Neural progenitor cell (in vitro differentiated cells): ENCODE data around the gene IQSEC1.

ENCODE experiments used
- CTCF ChIP-seq: fragments of 200-600 bp; sonication (generic); IDR thresholded peaks from 2 replicates; pipeline ENCODE4 v1.5.1; 2017; ENCODE audit warnings: antibody characterized with exemption, mild to moderate bottlenecking
- EZH2 ChIP-seq: fragments of 200-600 bp; sonication (generic); IDR thresholded peaks from 2 replicates; pipeline ENCODE4 v1.6.1; 2017; ENCODE audit warnings: antibody characterized with exemption, mild to moderate bottlenecking, moderate library complexity
- EZH2phosphoT487 ChIP-seq: fragments of 200-600 bp; sonication (generic); IDR thresholded peaks from 2 replicates; pipeline ENCODE4 v1.6.1; 2017; ENCODE audit warnings: antibody characterized with exemption

GRCh38 chr3:12978682-12979081 is 94.5 kb downstream of the IQSEC1 start:
- TF ChIP-seq EZH2 (no peak), CTCF (no peak), EZH2phosphoT487 (no peak)
